HG02759 (cell line): ENCODE measurements around the gene DIAPH2.
"Not testable (repeated sequence)": the region's sequence is repeated elsewhere in the genome, so short reads cannot be mapped to it uniquely, and the experiment has no call there.

Experiments
- ATAC-seq: cut with Tn5 transposase; IDR thresholded peaks from one replicate; pipeline ENCODE4 v1.9.1; 2021; ENCODE audit warnings: mild to moderate bottlenecking, moderate library complexity; ENCODE audit not compliant: unreplicated experiment

The DIAPH2 gene

GRCh38 chrX:96715481-96715880 lies 30.8 kb downstream of the DIAPH2 start:
- ATAC-seq = no peak

GRCh38 chrX:96719161-96719875 lies 34.7 kb downstream of the DIAPH2 start:
- ATAC-seq = no peak

- ATAC-seq = peak; percentile 100
Measured at GRCh38 chrX:96721354-96721753, 36.7 kb downstream of the DIAPH2 start.

GRCh38 chrX:96722781-96723180 lies 38.1 kb downstream of the DIAPH2 start:
- ATAC-seq = no peak

GRCh38 chrX:96729053-96729452 lies 44.4 kb downstream of the DIAPH2 start:
- no peak for ATAC-seq

- no peak for ATAC-seq
Measured at GRCh38 chrX:96729868-96730643, 45.4 kb downstream of the DIAPH2 start.

- not testable (repeated sequence) for ATAC-seq
Measured at GRCh38 chrX:96731000-96731399, 46.4 kb downstream of the DIAPH2 start.

GRCh38 chrX:96743367-96744073 lies 58.9 kb downstream of the DIAPH2 start:
- no peak for ATAC-seq

GRCh38 chrX:96752781-96753180 lies 68.1 kb downstream of the DIAPH2 start:
- ATAC-seq = no peak

GRCh38 chrX:96753230-96753629 lies 68.6 kb downstream of the DIAPH2 start:
- ATAC-seq = no peak

GRCh38 chrX:96756491-96756890 lies 71.8 kb downstream of the DIAPH2 start:
- ATAC-seq = no peak

- ATAC-seq = no peak
Measured at GRCh38 chrX:96761566-96761965, 76.9 kb downstream of the DIAPH2 start.

- ATAC-seq = no peak
Measured at GRCh38 chrX:96763608-96764007, 79.0 kb downstream of the DIAPH2 start.

- peak; percentile 76 for ATAC-seq
Measured at GRCh38 chrX:96764864-96765263, 80.2 kb downstream of the DIAPH2 start.

- no peak for ATAC-seq
Measured at GRCh38 chrX:96770315-96770714, 85.7 kb downstream of the DIAPH2 start.

GRCh38 chrX:96771486-96771885 lies 86.8 kb downstream of the DIAPH2 start:
- no peak for ATAC-seq

- ATAC-seq = no peak
Measured at GRCh38 chrX:96774116-96774515, 89.5 kb downstream of the DIAPH2 start.

GRCh38 chrX:96776966-96777365 lies 92.3 kb downstream of the DIAPH2 start:
- ATAC-seq = no peak

- no peak for ATAC-seq
Measured at GRCh38 chrX:96791559-96791958, 106.9 kb downstream of the DIAPH2 start.

- ATAC-seq = no peak
Measured at GRCh38 chrX:96792047-96792446, 107.4 kb downstream of the DIAPH2 start.

- ATAC-seq = no peak
Measured at GRCh38 chrX:96798982-96799381, 114.3 kb downstream of the DIAPH2 start.

GRCh38 chrX:96807318-96807717 lies 122.7 kb downstream of the DIAPH2 start:
- no peak for ATAC-seq
